K562 (cell line): ENCODE results near the gene FKBP15. TPM values are rescaled to one million over a fixed set of nuclear protein-coding genes. Genes with fewer than 3 reads are reported as not detected.
A peak's percentile ranks its signal among the peaks of the same experiment; 100 is the strongest.

ENCODE experiments used
- ATF7 ChIP-seq: fragments of 450-650 bp; IDR thresholded peaks from 2 replicates; pipeline ENCODE4 v1.7.1; 2014; ENCODE audit warnings: mild to moderate bottlenecking, moderate library complexity
- CEBPG ChIP-seq, 3 experiments: fragments of 200-800 bp in 1 of 3; sonication (Bioruptor generic) in 1 of 3; sonication (generic) in 1 of 3; formaldehyde crosslinking in 1 of 3; IDR thresholded peaks in 2 of 3; conservative IDR thresholded peaks in 1 of 3; 2 replicates each; pipeline versions ENCODE4 v1.6.1 to v1.8.0; 2016 to 2022; ENCODE audit warnings: missing compliant biosample characterization in 2 of 3, missing genetic modification characterization in 2 of 3, mild to moderate bottlenecking in 1 of 3, missing genetic modification reagents in 1 of 3
- JUNB ChIP-seq: fragments of 450-650 bp; formaldehyde crosslinking; conservative IDR thresholded peaks from 2 replicates; pipeline ENCODE4 v1.4.0; 2020; ENCODE audit warnings: mild to moderate bottlenecking
- RFX7 ChIP-seq: fragments of 250-450 bp; sonication (Bioruptor Pico); IDR thresholded peaks from 2 replicates; pipeline ENCODE4 v1.5.1; 2021; ENCODE audit warnings: mild to moderate bottlenecking
- TAF15 ChIP-seq: fragments of 200-400 bp; formaldehyde crosslinking; IDR thresholded peaks from 2 replicates; pipeline ENCODE4 v1.6.1; 2017; ENCODE audit warnings: mild to moderate bottlenecking, low read depth, low read length, moderate library complexity
- ZFP36 ChIP-seq: fragments of 150-350 bp; IDR thresholded peaks from 2 replicates; pipeline ENCODE4 v1.6.1; 2018; ENCODE audit warnings: low read length, low read depth; ENCODE audit not compliant: partially characterized antibody
- polyA plus RNA-seq, 8 experiments: library from polyadenylated mRNA; depleted of rRNA in 4 of 8; stranded (reverse) in 5 of 8; unstranded in 3 of 8; fragments of >200 nt; fragmentation: Nextera tagmentation in 2 of 8; fragmentation: Illumina TruSeq in 1 of 8; extraction: Ambion mirVana in 2 of 8; extraction: Trizol in 1 of 8; gene quantifications; 2 replicates each; pipeline versions ENCODE4 v1.2.1 to v1.2.3, GENCODE V29; 2011 to 2014; ENCODE audit warnings: inconsistent platforms in 1 of 8, missing spikeins in 1 of 8
- total RNA-seq, 7 experiments: library from RNA; depleted of rRNA in 6 of 7; stranded (reverse); fragments of >200 nt in 6 of 7; fragmentation: Illumina TruSeq in 2 of 7; extraction: Trizol in 2 of 7; gene quantifications; 2 replicates each; pipeline versions ENCODE4 v1.2.1 to v1.2.3, GENCODE V29; 2011 to 2021; ENCODE audit warnings: low replicate concordance in 1 of 7
- TF ChIP-seq, protein P1 (sequence below): fragments of 450-650 bp; IDR thresholded peaks from 2 replicates; pipeline ENCODE4 v1.7.1; 2018; ENCODE audit warnings: mild to moderate bottlenecking, low read depth; ENCODE audit not compliant: partially characterized antibody
- TF ChIP-seq, protein P2 (sequence below): fragments of 450-650 bp; formaldehyde crosslinking; IDR thresholded peaks from 2 replicates; pipeline ENCODE4 v1.4.0; 2022; ENCODE audit warnings: mild to moderate bottlenecking, moderate library complexity
- TF ChIP-seq, protein P3 (sequence below), 2 experiments: fragments of 450-650 bp in 1 of 2; sonication (generic) in 1 of 2; formaldehyde crosslinking in 1 of 2; IDR thresholded peaks in 1 of 2; conservative IDR thresholded peaks in 1 of 2; 2 replicates each; pipeline versions ENCODE4 v1.6.1 to v1.8.1; 2016 to 2023; ENCODE audit warnings: mild to moderate bottlenecking in 2 of 2, moderate library complexity in 2 of 2, inconsistent platforms in 1 of 2, missing genetic modification reagents in 1 of 2

Gene FKBP15
- total and polyA plus RNA-seq, 9 of the 15 experiments (the other 6 are each of a cell fraction or from before 2014, with no cell fraction given): 8.7 to 38.0 (median 18.9) TPM

DNA sequence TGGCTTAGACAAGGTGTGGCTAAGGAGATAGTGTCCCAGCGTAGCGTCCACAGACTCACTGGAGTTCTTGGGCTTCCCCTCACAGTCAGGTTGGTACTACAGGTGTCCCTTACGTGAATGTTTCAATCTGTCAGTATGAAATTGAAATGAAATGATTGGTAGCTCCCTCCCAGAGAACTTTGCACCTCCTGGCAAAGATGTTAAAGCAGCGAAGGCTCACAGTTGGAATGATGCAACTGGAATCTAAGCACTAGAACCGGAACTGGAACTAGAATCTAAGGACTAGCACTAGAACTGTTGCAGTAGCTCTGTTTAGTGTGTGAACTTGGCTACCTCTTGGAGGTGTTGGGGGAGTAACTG, 1.4 kb upstream of the FKBP15 start (continued):
- TF ChIP-seq, protein P1, sequence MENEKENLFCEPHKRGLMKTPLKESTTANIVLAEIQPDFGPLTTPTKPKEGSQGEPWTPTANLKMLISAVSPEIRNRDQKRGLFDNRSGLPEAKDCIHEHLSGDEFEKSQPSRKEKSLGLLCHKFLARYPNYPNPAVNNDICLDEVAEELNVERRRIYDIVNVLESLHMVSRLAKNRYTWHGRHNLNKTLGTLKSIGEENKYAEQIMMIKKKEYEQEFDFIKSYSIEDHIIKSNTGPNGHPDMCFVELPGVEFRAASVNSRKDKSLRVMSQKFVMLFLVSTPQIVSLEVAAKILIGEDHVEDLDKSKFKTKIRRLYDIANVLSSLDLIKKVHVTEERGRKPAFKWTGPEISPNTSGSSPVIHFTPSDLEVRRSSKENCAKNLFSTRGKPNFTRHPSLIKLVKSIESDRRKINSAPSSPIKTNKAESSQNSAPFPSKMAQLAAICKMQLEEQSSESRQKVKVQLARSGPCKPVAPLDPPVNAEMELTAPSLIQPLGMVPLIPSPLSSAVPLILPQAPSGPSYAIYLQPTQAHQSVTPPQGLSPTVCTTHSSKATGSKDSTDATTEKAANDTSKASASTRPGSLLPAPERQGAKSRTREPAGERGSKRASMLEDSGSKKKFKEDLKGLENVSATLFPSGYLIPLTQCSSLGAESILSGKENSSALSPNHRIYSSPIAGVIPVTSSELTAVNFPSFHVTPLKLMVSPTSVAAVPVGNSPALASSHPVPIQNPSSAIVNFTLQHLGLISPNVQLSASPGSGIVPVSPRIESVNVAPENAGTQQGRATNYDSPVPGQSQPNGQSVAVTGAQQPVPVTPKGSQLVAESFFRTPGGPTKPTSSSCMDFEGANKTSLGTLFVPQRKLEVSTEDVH: peak; percentile 62
- TF ChIP-seq JUNB (CRISPR knock-in tag) (no peak), ATF7 (peak; percentile 51), RFX7 (no peak), ZFP36 (no peak), CEBPG (CRISPR knock-in tag; IDR thresholded peaks at IDR 0.05) (peak; percentile 91), CEBPG (tag; conservative IDR thresholded peaks at IDR 0.05 in 1 of 2, IDR thresholded peaks at IDR 0.05 in 1 of 2) (peak; percentile 79 to 91), TAF15 (no peak)
- TF ChIP-seq, protein P2, sequence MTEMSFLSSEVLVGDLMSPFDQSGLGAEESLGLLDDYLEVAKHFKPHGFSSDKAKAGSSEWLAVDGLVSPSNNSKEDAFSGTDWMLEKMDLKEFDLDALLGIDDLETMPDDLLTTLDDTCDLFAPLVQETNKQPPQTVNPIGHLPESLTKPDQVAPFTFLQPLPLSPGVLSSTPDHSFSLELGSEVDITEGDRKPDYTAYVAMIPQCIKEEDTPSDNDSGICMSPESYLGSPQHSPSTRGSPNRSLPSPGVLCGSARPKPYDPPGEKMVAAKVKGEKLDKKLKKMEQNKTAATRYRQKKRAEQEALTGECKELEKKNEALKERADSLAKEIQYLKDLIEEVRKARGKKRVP: peak; percentile 84
- TF ChIP-seq, protein P3, sequence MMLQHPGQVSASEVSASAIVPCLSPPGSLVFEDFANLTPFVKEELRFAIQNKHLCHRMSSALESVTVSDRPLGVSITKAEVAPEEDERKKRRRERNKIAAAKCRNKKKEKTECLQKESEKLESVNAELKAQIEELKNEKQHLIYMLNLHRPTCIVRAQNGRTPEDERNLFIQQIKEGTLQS (IDR thresholded peaks at IDR 0.05): peak; percentile 89
- TF ChIP-seq, protein P3 (CRISPR knock-in tag; conservative IDR thresholded peaks at IDR 0.05): no peak
